ENCODE data around the gene TMEM108.

Gene TMEM108

GRCh38 chr3:133367956-133368355, 329.8 kb downstream of the TMEM108 start:
- no peak for DNase-seq

- no peak for DNase-seq
Measured at GRCh38 chr3:133368371-133369067, 330.3 kb downstream of the TMEM108 start.

GRCh38 chr3:133369068-133369440, 330.9 kb downstream of the TMEM108 start:
- DNase-seq, result no peak

GRCh38 chr3:133371181-133371580, 333.0 kb downstream of the TMEM108 start:
- DNase-seq, result no peak

- no peak for DNase-seq
Measured at GRCh38 chr3:133371676-133372075, 333.5 kb downstream of the TMEM108 start.

- DNase-seq, result no peak
Measured at GRCh38 chr3:133374708-133375402, 336.7 kb downstream of the TMEM108 start.

- DNase-seq, result no peak
Measured at GRCh38 chr3:133375403-133375745, 337.2 kb downstream of the TMEM108 start.

- DNase-seq, result no peak
Measured at GRCh38 chr3:133376810-133377209, 338.6 kb downstream of the TMEM108 start.

GRCh38 chr3:133377396-133377795, 339.2 kb downstream of the TMEM108 start:
- DNase-seq, result peak; percentile 50

GRCh38 chr3:133379926-133380325, 341.7 kb downstream of the TMEM108 start:
- no peak for DNase-seq

- no peak for DNase-seq
Measured at GRCh38 chr3:133380481-133381225, 342.5 kb downstream of the TMEM108 start.

- no peak for DNase-seq
Measured at GRCh38 chr3:133381346-133382109, 343.3 kb downstream of the TMEM108 start.

- DNase-seq, result no peak
Measured at GRCh38 chr3:133383175-133383574, 345.0 kb downstream of the TMEM108 start.

GRCh38 chr3:133383741-133384140, 345.6 kb downstream of the TMEM108 start:
- no peak for DNase-seq

- DNase-seq, result peak; percentile 62
Measured at GRCh38 chr3:133384331-133385027, 346.3 kb downstream of the TMEM108 start.

GRCh38 chr3:133386876-133387275, 348.7 kb downstream of the TMEM108 start:
- DNase-seq, result no peak

GRCh38 chr3:133387341-133387740, 349.1 kb downstream of the TMEM108 start:
- DNase-seq, result no peak

GRCh38 chr3:133388696-133389395, 350.7 kb downstream of the TMEM108 start:
- no peak for DNase-seq

GRCh38 chr3:133390715-133391114, 352.5 kb downstream of the TMEM108 start:
- DNase-seq, result no peak

GRCh38 chr3:133393204-133393603, 355.0 kb downstream of the TMEM108 start:
- no peak for DNase-seq

GRCh38 chr3:133393691-133394474, 355.7 kb downstream of the TMEM108 start:
- DNase-seq, result no peak

Measured in NCI-H1694 treated with DMSO at 0.1 percent for 48 hours (cell line).